Lung (tissue), 16 donors: ENCODE data around the gene LGR5. TPM values are rescaled to one million over a fixed set of nuclear protein-coding genes. Genes with fewer than 3 reads are reported as not detected.

Experiments
- ATAC-seq: fragments of 200-7000 bp; cut with Tn5 transposase; one replicate; pipeline ENCODE4 v1.9.1; 2020; ENCODE audit warnings: moderate number of reproducible peaks; ENCODE audit not compliant: insufficient read depth, low FRiP score
- DNase-seq, 3 donors: peaks; one replicate each; pipeline ENCODE4 v3.0.0-alpha.2; 2013 to 2017
- H3K27ac ChIP-seq, 2 donors: one replicate each; pipeline ENCODE4 v1.5.1; 2013; ENCODE audit warnings: mild to moderate bottlenecking in 2 of 2, moderate library complexity in 2 of 2, control low read depth in 1 of 2, inconsistent platforms in 1 of 2, low read depth in 1 of 2, low read length in 1 of 2
- H3K27me3 ChIP-seq, 3 donors: one replicate each; pipeline ENCODE4 v1.5.1; 2013; ENCODE audit warnings: low read length in 2 of 3; ENCODE audit not compliant: control insufficient read depth in 3 of 3, insufficient read depth in 3 of 3
- H3K36me3 ChIP-seq, 4 donors: one replicate each; pipeline ENCODE4 v1.5.1; 2013; ENCODE audit warnings: low read length in 4 of 4, mild to moderate bottlenecking in 1 of 4, moderate library complexity in 1 of 4; ENCODE audit not compliant: control insufficient read depth in 4 of 4, insufficient read depth in 4 of 4
- H3K4me1 ChIP-seq, 5 donors: one replicate each; pipeline ENCODE4 v1.5.1; 2013; ENCODE audit warnings: low read length in 5 of 5, mild to moderate bottlenecking in 2 of 5, moderate library complexity in 1 of 5; ENCODE audit not compliant: control insufficient read depth in 5 of 5, insufficient read depth in 5 of 5
- H3K4me3 ChIP-seq: one replicate; pipeline ENCODE4 v1.5.1; 2013; ENCODE audit warnings: mild to moderate bottlenecking, control low read depth, moderate library complexity
- H3K9ac ChIP-seq, 2 donors: one replicate each; pipeline ENCODE4 v1.5.1; 2013; ENCODE audit warnings: low read length in 2 of 2, control low read depth in 1 of 2; ENCODE audit not compliant: insufficient read depth in 1 of 2
- H3K9me3 ChIP-seq, 4 donors: one replicate each; pipeline ENCODE4 v1.5.1; 2013; ENCODE audit warnings: low read length in 3 of 4, mild to moderate bottlenecking in 1 of 4, moderate library complexity in 1 of 4; ENCODE audit not compliant: control insufficient read depth in 4 of 4, insufficient read depth in 3 of 4
- CTCF ChIP-seq: IDR thresholded peaks from 2 replicates; pipeline ENCODE4 v1.5.1; 2012; ENCODE audit warnings: mild to moderate bottlenecking; ENCODE audit errors: control extremely low read depth, extremely low read depth
- WGBS, 2 donors: extraction: QIAGEN DNeasy Blood & Tissue Kit; methylation state at CpG; one replicate each; pipeline ENCODE4 v1.1.7; 2013; 5-methylcytosine and 5-hydroxymethylcytosine counted together
- long read RNA-seq, 5 donors: transcript quantifications; one replicate each; lab custom pipeline, GENCODE V29; 2026
- polyA plus RNA-seq, 2 donors: library from polyadenylated mRNA; stranded (reverse); fragments of 200-250 nt; gene quantifications; one replicate each; pipeline ENCODE4 v1.2.1, GENCODE V29; 2013
- total RNA-seq, 2 donors: library from RNA; depleted of rRNA in 1 of 2; stranded (reverse); fragments of >200 nt in 1 of 2; gene quantifications; one replicate each; pipeline ENCODE4 v1.2.1, GENCODE V29; 2014 to 2021
- donor health status: control.
- donor health status: control.
- donor health status: Bipolar disorder and iron deficiency.
- donor health status: healthy.
- donor health status: DM: yes; HTN: yes; CAD: no.

LGR5 gene
- total RNA-seq, result 1 to 10 TPM in 1 of 2 donors, under 1 TPM in 1; 0.15 to 1.4 TPM
- polyA plus RNA-seq, result under 1 TPM; 0.06 to 0.28 TPM
- long read RNA-seq, donor 1, result 0 reads
- long read RNA-seq, donor 2, result 0 reads
- long read RNA-seq, donor 3, result 0 reads
- long read RNA-seq, donor 4, result 0 reads
- long read RNA-seq, donor 5, result 0 reads

GRCh38 chr12:71439613-71440344 is at the start of gene LGR5:
Gene LGR5 (plus strand): TSS chr12:71439798. CDS start chr12:71440081, 283 bp downstream.
- H3K4me1 ChIP-seq, result peaks cover 3 to 19% (median 8%) of the 10 kb centered on the region in 5 donors
- no peak for TF ChIP-seq CTCF
- DNase-seq (peak; percentile 63 to 77 (median 76)), ATAC-seq (peak; percentile 45)
- no peaks in the 10 kb centered on the region for H3K36me3 ChIP-seq
- 0% methylated on average over 65 of the region's 65 CpGs for WGBS, 2 donors
- H3K27me3 ChIP-seq, result peaks cover 0 to 48% (median 43%) of the 10 kb centered on the region in 3 donors
- H3K27ac ChIP-seq, result no peak within 1 kb of the TSS
- H3K9me3 ChIP-seq, result peaks cover 0 to 14% (median 6%) of the 10 kb centered on the region in 4 donors
- H3K4me3 ChIP-seq, result no peak within 1 kb of the TSS
- H3K9ac ChIP-seq, result peak within 1 kb of the TSS; percentile 9 to 49

DNA sequence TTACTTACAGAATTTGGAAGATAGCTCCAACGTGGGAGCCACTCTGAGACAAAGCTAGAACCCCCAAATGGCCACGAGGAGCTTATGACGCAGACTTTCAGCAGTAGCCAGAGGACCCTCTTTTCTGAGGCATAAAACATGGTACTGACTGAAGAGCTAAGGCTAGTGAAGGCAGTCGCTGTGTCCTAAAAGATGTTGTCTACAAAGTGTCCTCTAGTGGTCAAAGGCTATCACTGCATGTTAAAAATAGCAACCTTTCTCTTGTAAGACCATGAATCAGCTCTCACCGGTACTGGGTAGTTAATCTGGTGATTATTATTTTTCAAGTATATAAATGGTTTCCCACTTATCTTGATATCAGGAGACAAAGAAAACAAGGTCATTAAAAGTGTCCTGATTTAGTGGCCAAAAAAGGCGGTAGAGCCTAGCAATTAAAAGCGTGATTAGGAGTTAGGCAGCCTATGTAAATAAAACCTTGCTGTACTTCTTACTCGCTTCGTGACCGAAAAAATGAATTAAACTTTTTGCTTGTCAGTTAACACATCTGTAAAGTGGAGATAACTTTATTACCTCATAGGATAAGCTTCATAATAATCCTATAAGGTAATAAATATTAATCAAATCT is 47.0 kb upstream of the LGR5 start:
- Histone ChIP-seq H3K9ac (no peak overlapping the region), H3K27ac (no peak overlapping the region)
- WGBS, 2 donors, result 44 to 59% methylated on average over 10 of the region's 10 CpGs

GRCh38 chr12:71393625-71394024 is 46.0 kb upstream of the LGR5 start:
- no peak for DNase-seq
- Histone ChIP-seq H3K27ac (no peak overlapping the region), H3K9me3 (no peaks in the 10 kb centered on the region), H3K4me3 (no peak overlapping the region), H3K27me3 (no peaks in the 10 kb centered on the region), H3K36me3 (no peaks in the 10 kb centered on the region), H3K4me1 (no peaks in the 10 kb centered on the region), H3K9ac (no peak overlapping the region)
- 40 to 64% methylated on average over 4 of the region's 4 CpGs for WGBS, 2 donors
- no peak for ATAC-seq
- no peak for TF ChIP-seq CTCF

More for the DNA sequence above, 47.0 kb upstream of the LGR5 start:
- TF ChIP-seq CTCF, result peak; percentile 25
- Histone ChIP-seq H3K9me3 (no peaks in the 10 kb centered on the region), H3K4me1 (no peaks in the 10 kb centered on the region), H3K27me3 (no peaks in the 10 kb centered on the region), H3K36me3 (no peaks in the 10 kb centered on the region), H3K4me3 (no peak overlapping the region)
- ATAC-seq (peak; percentile 66), DNase-seq (peak; percentile 13 to 83 (median 73))
